MM.1S (cell line): ENCODE data around the gene FAM47E.

ENCODE experiments used
- CTCF ChIP-seq: fragments of 300-600 bp; sonication (generic); IDR thresholded peaks from 2 replicates; pipeline ENCODE4 v1.5.1; 2016; ENCODE audit warnings: antibody characterized with exemption, low read length, mixed read lengths
- EZH2phosphoT487 ChIP-seq: fragments of 300-600 bp; sonication (generic); IDR thresholded peaks from 2 replicates; pipeline ENCODE4 v1.6.1; 2018; ENCODE audit warnings: antibody characterized with exemption, low read length

- TF ChIP-seq EZH2phosphoT487: no peak
- no peak for TF ChIP-seq CTCF
These were observed 35.0 kb upstream of the FAM47E start for GRCh38 chr4:76216524-76216923.
